GM18867 (cell line): ENCODE data around the gene ZNF503.
"Not testable (repeated sequence)": the region's sequence is repeated elsewhere in the genome, so short reads cannot be mapped to it uniquely, and the experiment has no call there.

Experiments used
- ATAC-seq: cut with Tn5 transposase; IDR thresholded peaks from one replicate; pipeline ENCODE4 v1.9.1; 2021; ENCODE audit warnings: mild to moderate bottlenecking, moderate library complexity; ENCODE audit not compliant: unreplicated experiment

ZNF503 gene

DNA sequence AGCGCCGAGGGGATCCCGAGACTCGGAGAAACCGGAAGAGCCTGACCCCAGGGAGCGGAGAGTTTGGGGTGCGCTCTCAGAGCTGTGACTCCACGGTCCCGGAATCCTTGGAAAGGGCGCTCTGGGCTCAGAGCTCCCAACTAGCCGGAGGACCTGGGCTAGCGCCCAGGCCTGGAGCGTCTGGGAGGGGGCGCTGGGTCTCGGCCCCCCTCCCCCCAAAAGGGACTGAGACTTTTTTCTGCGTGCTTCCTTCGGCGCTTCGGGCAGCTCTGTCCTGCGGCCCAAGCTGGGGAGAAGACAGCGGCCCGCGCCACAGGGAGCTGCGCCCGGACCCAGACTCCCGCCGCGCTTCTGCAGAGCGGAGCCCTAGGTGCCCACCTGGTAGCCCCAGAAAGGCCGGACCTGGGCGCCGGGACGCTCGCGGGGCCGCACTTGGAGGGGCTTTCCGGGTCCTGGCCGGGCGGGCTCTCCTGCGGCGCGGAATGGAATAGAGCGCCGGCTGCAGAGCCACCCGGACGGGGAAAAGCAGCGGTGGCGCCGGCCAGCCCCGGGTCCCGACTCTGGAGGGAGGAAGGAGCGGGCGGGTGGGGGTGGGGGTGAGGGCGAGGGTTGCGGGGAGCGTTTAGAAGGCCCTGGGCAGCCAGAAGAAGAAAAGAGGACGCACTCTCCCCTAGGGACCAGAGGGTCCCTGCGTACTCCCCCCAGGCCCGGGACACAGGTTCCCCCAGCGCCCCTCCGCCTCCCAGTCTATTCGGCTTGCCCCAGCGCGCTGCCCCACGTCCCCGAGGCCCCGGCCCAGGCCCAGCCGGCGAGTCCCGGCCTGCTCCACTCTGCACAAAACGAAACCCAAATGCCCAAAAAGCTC is 4.7 kb downstream of the ZNF503 start:
- no peak for ATAC-seq

GRCh38 chr10:75395932-75396630 is 5.5 kb downstream of the ZNF503 start:
- no peak for ATAC-seq

DNA sequence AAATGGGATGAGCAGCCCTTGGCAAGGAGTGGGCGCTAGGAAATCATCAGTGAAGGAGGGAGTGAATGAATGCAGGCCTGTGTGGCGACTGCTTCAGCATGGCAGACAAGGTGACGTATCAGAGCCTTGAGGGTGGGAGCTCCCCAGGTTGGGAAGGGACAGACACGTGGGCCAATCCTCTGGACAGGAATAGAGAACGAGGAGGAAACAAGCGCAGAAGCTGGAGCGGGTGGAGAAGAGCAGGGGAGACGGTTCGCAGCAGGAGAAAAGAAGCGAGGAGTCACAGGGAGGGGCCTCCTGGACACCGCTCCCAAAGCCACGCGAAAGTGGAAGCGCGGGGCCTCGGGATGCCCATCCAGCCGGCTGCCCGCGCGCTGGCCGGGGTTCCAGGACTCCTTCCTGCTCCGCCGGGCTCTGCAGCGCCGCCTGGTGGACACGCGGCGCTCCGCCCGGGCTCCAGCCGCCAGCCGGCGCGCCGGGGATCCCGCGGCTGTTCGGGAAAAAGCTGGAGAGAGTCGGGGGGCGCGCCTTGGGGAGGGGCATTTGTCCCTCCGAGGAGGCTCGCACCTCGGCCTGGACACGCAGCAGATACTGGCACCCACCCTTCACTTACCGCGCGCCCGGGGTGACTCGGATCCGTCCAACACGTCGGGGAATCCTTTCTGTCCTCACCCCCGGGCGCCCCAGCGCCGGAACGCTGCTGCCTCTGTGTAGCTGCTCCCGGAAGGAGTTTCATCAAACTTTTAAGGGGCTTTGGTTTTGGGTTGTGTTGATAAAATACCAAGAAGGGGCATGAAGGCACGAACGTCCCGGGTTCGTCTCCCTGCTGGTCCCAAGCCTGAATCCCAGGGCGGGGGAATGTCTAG is 6.3 kb downstream of the ZNF503 start:
- no peak for ATAC-seq

DNA sequence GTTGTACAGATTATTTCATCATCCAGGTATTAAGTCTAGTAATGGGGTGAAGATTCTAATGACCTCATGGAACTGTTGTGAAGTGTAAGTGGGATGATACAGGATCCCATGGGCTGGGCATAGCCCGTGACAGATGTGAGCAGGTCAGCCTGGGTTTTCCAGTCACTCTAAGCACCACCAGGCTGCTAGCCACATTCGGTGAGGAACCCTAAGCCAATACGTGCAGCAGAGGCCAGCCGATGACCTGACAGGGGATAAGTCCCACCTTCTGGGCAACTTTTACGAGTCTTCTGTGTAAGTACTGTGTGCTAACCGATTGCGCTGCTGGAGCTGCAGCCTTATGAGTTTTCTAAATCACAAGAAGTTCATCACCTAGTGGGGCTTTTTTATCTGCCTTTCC is 7.3 kb downstream of the ZNF503 start:
- no peak for ATAC-seq

DNA sequence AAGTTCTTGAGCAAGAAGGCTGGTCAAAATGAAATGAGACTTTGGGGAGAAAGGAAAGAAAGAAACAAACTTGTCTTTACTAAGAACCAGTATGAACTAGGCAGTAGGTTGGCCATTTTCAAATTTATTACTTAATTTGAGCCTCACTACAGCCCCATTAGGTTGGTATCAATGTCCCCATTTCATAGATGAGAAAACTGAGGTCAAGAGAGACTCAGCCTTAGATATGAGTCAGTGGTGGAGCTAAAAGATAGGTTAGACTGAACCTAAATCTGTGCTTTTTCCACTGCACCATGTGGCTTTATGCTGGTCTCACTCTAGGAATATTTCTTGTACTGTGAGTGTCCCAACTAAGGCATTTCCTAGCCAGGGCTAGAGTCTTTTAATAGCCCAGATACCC is 8.8 kb downstream of the ZNF503 start:
- no peak for ATAC-seq

GRCh38 chr10:75392271-75392670 is 9.3 kb downstream of the ZNF503 start:
- ATAC-seq, result no peak

DNA sequence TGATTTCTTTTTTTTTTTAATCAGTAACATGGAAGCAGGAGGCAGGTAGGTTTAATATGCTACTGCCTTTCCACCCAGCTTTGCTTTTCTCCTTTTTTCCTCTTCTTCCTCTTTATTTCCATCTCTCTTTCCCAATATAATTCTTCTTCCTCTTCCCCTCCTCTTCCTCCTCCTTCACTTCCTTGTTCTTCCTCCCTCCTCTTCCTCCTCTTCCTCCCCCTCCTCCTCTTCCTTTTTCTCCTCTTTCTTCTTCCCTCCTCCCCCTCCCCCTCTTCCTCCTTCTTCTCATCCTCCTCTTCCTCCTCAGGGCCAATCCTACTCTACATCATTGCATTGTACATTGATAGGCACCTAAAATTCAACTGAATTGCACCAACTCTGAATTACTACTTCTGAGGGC is 11.4 kb downstream of the ZNF503 start:
- no peak for ATAC-seq

DNA sequence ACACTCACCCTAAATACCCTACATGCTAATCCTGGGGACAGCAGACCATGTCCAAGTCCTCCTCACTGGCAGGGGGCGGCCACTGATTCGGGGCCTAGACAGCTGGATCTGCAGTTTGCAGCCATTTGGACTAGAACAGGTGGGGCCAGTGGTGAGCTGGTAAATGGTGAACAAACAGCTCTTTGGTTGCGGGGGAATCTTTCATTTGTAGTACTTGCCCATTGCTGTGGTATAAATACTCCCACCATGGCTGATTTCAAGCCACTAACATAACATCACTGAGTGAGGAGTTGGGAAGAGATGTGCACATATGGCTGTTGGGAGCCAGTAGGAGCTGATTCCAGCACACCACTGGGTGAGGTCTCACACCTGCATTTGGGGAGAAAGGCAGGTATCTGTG is 13.5 kb downstream of the ZNF503 start:
- no peak for ATAC-seq

DNA sequence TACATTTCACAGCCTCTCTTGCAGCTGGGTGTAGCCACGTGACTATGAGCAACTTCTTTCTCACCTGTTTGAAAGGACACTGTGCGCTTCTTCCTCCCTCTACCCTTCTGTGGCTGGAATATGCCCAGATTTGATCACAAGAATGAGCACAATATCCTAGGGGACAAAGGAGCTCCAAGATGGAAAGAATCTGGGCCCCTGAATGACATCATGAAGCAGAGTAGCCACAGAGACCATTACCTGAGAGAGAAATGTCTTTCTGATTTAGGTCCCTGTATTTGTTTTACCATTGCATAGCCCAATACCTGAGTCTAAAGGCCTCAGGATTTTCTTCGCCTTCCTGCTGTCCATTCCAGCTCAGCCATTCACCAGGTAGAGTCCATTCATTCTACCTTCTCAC is 15.4 kb downstream of the ZNF503 start:
- ATAC-seq, result no peak

GRCh38 chr10:75379817-75380216 is 21.7 kb downstream of the ZNF503 start:
- ATAC-seq, result no peak

GRCh38 chr10:75379212-75379724 is 22.3 kb downstream of the ZNF503 start:
- no peak for ATAC-seq

DNA sequence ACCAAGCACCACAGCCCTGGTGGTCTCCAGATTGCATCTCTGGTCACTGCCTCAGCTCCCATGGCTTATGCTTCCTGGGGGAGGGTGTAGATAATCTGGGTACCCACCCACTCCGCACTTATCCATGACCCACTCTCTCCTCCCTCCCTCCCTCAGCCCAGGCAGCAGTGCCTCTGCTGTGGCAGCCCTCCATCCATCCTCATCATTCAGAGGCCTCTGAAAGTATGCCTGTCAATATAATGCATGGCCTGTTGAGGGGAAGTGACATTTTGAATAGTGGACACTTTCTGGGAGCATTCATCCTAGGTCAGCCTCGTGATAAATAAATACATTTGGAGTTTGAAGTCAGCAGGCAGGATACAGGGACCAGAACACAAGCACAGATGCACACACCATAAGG is 23.2 kb downstream of the ZNF503 start:
- no peak for ATAC-seq

DNA sequence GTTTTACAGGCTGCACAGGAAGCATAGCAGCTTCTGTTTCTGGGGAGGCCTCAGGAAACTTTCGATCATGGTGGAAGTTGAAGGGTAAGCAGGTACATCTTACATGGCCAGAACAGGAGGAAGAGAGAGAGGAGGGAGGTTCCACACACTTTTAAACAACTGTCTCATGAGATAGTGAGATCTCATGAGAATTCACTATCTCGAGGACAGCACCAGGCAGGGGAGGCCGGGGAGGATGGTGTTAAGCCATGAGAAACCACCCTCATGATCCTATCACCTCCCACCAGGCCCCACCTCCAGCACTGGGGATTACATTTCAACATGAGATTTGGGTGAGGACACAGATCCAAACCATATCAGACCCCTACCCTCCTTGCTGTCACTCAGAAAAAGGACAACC is 23.7 kb downstream of the ZNF503 start:
- no peak for ATAC-seq

DNA sequence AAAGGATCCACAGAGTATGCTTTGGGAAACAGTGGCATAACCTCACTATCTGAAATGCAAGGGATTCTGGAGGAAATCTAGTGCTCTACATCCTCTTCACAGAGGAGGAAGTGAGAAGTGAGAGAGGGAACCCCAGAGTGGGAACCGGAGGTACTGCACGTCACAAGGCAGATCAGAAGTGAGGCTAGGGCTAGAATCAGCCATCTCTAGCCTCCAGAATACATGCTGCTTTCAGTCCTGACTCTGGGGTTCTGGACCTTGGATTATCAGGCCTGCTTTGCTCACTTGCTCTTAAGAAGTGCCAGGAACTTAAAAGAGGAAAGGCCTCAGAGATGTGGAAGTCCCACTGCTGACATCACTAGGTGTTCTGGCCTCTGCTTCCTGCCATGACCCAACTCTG is 25.7 kb downstream of the ZNF503 start:
- peak; percentile 92 for ATAC-seq

DNA sequence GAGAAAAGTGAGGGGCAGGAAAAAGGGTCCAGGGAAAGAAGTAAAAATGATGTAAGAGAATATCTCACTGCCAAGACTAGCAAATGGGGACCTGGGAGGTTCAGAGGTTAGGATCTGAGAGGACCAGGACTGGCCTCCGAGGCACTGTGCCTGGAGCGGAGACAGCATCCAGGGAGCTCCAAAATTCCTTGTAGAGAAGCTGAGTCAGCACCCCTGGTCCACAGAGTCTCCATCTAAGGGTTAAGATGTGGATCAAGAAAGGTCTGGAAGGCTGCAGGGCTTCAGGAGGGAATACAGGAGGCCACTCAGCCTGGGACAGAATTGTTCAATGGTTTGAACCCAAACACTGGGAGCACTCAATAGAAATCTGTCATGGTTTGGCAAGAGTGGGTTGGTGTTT is 30.6 kb downstream of the ZNF503 start:
- no peak for ATAC-seq

GRCh38 chr10:75369838-75370237 is 31.7 kb downstream of the ZNF503 start:
- ATAC-seq, result not testable (repeated sequence)

- no peak for ATAC-seq
These were observed 33.7 kb downstream of the ZNF503 start for GRCh38 chr10:75367901-75368300.

DNA sequence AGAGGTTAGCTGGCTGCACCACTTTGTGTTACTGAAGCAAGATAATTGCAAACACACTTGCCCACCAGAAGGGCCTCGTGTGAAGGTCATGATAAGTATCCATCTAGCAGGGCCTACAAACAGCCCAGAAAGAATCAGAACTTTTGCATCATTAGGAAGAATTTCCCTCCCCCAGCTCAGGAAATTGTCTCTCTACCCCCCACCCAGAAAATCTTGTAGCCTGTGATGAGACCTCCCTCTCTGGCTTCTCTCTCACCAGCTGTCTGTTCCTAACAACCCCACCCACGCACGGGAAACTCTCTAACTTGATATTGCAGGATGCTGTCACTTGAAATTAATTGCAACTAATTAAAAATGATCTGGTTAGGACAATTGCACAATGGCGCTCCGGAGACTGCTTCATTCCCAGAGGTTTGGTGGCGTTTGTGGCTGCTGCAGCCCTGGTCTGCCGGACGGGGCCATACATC is 34.5 kb downstream of the ZNF503 start:
- ATAC-seq, result no peak

DNA sequence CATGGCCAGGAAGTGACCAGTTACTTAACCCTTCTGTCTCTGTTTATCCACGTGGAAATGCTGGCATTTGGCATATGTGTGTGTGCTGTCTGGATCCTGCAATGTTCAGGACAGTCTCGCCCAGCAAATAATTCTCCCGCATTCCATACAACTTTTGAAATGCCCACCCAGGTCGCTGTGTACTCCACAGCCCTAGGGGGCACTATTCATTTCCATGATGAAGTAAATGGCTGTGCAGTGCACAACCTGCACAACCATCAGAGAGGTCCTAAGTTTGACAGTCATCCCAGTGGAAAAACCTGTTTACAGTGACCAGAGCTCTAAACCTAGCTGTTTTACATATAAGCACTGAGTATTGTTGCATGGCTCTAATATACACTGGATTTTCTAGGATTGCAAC is 38.1 kb downstream of the ZNF503 start:
- ATAC-seq, result no peak

- ATAC-seq, result not testable (repeated sequence)
These were observed 41.7 kb downstream of the ZNF503 start for GRCh38 chr10:75359876-75360275.

DNA sequence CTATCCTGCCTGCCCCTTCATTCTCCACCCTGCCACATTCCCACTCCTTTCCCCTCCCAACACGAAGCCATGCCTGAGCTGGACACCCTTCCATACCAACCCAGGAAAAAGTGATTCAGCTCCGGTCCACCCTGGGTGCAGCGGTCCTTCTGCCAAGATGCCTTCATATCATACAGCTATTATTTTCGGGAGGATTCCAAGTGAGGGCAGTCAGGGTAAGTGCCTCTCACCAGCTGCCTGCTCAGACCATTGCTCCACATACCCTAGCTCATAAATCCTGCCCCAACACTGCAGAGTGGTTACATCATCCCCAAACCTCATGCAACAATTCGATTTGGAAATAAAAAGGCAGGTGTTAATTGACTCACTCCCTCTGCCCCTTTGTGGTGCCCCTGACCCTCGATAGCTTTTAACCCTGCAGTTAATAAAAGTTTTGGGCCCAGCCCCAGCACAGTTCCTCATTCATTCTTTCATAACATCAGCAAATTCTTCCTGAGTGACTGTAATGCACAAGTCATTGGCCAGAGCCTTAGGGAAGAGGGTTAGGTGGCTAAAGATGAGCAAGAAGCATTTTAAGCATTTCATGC is 42.6 kb downstream of the ZNF503 start:
- ATAC-seq, result no peak
